CD4-positive, alpha-beta T cell treated with Interleukin-12 subunit alpha and Interleukin-12 subunit beta, for 1 hour (primary cell): ENCODE measurements around the gene ZG16B.

Experiments used
- DNase-seq: peaks from one replicate; pipeline ENCODE4 v3.0.0-alpha.2; 2020

Gene ZG16B

GRCh38 chr16:2806286-2806685 lies 23.8 kb upstream of the ZG16B start:
- DNase-seq, result no peak

- DNase-seq, result no peak
Observed at GRCh38 chr16:2808181-2808580, 21.9 kb upstream of the ZG16B start.

GRCh38 chr16:2809149-2809760 lies 20.8 kb upstream of the ZG16B start:
- DNase-seq, result no peak

GRCh38 chr16:2810651-2811050 lies 19.5 kb upstream of the ZG16B start:
- DNase-seq, result no peak

- no peak for DNase-seq
Observed at GRCh38 chr16:2811703-2812471, 18.2 kb upstream of the ZG16B start.

- DNase-seq, result no peak
Observed at GRCh38 chr16:2813771-2814221, 16.3 kb upstream of the ZG16B start.

- no peak for DNase-seq
Observed at GRCh38 chr16:2814551-2815298, 15.4 kb upstream of the ZG16B start.

GRCh38 chr16:2815299-2815771 lies 14.8 kb upstream of the ZG16B start:
- DNase-seq, result no peak

GRCh38 chr16:2816751-2817339 lies 13.3 kb upstream of the ZG16B start, which contains the start of gene PRSS21:
TSS of gene PRSS21 (plus strand) at chr16:2817237. CDS start at chr16:2817269, 32 bp downstream.
- DNase-seq, result peak; percentile 47

GRCh38 chr16:2817340-2818271 lies 12.5 kb upstream of the ZG16B start:
- no peak for DNase-seq

GRCh38 chr16:2818272-2818876 lies 11.7 kb upstream of the ZG16B start:
- no peak for DNase-seq

- no peak for DNase-seq
Observed at GRCh38 chr16:2819179-2819938, 10.7 kb upstream of the ZG16B start.

- DNase-seq, result no peak
Observed at GRCh38 chr16:2819939-2820835, 9.9 kb upstream of the ZG16B start.

- no peak for DNase-seq
Observed at GRCh38 chr16:2820836-2821486, 9.1 kb upstream of the ZG16B start.

- no peak for DNase-seq
Observed at GRCh38 chr16:2821487-2822157, 8.5 kb upstream of the ZG16B start.

- DNase-seq, result no peak
Observed at GRCh38 chr16:2822158-2822495, 8.0 kb upstream of the ZG16B start.

GRCh38 chr16:2822496-2822895 lies 7.6 kb upstream of the ZG16B start:
- DNase-seq, result no peak

- no peak for DNase-seq
Observed at GRCh38 chr16:2824626-2825025, 5.5 kb upstream of the ZG16B start.
